Pulmonary artery endothelial cell (primary cell): ENCODE results near the gene KITLG. TPM values are rescaled to one million over a fixed set of nuclear protein-coding genes. Genes with fewer than 3 reads are reported as not detected.
"Not testable (repeated sequence)": the region's sequence is repeated elsewhere in the genome, so short reads cannot be mapped to it uniquely, and the experiment has no call there.

ENCODE experiments used
- DNase-seq: peaks from one replicate; pipeline ENCODE4 v3.0.0-alpha.2; 2011; ENCODE audit warnings: low read depth, low spot score
- total RNA-seq: library from RNA; depleted of rRNA; stranded (reverse); fragments of >200 nt; gene quantifications from 2 replicates; pipeline ENCODE4 v1.2.3, GENCODE V29; 2014

The KITLG gene
- total RNA-seq, 1 donor from 2014 or later: 23.4 TPM

GRCh38 chr12:88544991-88545980 lies 35.0 kb downstream of the KITLG start:
- no peak for DNase-seq

DNA sequence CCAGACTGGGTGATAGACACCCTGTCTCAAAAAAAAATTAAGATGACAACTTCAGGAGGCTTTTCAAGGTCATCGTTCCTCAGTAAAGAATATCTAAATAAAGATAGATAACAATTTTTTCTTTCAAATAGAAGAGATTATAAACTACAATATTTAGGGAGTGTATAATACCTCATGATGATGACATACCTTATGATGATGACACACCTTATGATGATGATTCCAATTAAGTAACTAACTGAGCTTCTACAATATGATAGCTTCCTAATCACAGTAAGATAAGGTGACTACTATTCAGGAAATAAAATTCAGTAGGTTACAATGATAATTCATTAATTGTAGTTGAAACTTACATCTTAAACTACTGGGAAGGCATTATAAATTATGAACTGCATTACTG lies 40.4 kb downstream of the KITLG start:
- no peak for DNase-seq

DNA sequence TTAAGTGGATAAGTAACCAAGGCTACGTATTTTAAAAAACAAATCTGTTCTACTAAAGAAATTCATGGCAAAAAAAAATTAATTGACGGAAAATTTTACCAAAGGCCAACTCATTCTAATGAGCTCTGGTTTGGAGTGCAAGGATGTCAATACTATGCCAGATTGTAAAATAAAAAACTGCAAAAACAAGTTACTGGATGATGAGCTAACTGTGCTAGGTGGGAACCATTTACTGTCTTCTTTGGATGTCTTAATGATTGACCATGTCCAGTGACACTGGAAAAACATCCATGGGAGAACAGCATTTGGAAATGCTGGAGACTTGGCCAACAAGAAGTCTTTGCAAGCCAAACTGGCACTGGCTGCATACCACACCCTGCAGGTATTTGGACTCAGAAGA lies 41.6 kb downstream of the KITLG start:
- DNase-seq: no peak

- no peak for DNase-seq
These were observed 42.0 kb downstream of the KITLG start for GRCh38 chr12:88538250-88538649.

DNA sequence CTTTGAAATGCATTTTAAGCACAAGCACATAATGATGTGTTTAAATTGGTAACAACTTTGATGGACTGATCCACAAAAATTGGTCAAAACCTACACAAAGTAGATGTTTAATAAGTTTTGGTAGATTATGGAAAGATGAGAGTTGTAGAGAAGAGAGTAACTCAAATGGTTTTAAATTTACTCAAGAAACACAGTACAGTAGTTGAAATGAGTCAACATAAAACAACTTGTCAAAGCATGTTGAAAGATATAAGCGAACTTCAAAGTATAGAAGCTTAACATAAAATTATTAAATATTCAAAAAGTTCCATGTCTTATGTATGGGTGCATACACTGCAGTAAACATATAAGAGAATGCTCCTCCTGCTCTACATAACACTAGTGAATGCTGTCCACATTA lies 49.4 kb downstream of the KITLG start:
- no peak for DNase-seq

DNA sequence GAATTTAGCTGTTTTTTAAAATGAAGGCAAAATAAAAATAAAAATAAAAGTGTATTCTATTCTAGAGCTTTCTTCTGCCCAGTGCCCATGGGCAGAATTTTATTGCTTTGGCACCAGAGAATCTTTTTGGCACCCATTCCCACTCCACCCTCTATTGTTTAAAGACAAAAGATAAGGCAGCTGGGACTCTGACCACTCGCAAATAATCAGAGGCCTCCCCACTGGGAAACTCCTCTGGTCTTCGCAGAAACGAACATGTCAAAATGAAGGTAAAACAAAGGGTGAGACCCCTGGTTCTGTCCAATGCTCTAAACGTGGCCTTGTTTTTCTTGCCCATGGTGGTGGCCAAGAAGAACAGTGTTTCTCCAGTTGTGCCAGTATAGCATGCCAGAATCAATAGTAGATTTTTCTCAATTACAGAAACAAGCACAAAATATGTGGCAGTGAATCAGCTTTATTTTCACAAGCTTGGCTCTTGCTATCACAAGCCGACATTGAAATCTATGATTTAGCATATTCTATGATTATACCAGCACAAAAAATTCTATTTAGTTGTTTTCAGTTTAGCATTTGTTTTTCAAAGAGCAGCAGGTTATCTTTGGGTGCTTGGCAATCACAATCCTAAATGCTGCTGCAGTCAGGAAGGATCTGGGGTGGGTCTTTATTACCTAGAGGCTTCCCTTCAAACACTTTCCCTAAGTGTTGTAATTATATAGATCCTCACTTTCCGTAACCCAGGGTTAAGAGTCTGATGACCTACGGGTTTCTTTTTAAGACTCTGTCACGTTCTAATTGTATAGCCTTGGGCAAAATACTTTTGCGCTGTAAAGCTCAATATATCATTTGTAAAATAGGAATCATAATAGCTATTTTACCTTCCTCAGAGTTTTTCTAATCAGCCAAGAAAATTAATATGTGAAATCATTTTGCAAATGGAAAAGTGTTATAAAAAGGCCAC lies 50.5 kb downstream of the KITLG start:
- no peak for DNase-seq

GRCh38 chr12:88522961-88523360 lies 57.3 kb downstream of the KITLG start:
- DNase-seq: no peak

DNA sequence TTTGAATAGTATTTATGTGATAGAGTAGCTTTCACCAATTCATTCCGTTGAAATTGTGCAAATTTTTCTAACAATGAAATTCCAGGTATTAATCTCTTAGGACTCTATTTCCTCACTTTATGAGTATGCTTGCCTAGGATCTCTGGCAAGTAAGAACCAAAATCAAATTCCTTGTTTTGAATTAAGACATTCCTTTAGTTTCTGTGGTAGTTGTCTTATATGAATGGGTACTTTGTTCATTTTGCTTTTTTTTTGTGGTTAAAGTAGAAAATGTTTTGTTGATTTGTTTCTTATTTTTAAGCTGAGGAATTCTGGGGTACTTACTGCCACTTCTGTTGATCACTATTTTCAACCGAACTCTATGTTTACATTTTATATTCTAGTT lies 59.8 kb downstream of the KITLG start:
- no peak for DNase-seq

- DNase-seq: no peak
These were observed 60.4 kb downstream of the KITLG start for GRCh38 chr12:88519802-88520435.

GRCh38 chr12:88518863-88519403 lies 61.3 kb downstream of the KITLG start:
- DNase-seq: no peak

DNA sequence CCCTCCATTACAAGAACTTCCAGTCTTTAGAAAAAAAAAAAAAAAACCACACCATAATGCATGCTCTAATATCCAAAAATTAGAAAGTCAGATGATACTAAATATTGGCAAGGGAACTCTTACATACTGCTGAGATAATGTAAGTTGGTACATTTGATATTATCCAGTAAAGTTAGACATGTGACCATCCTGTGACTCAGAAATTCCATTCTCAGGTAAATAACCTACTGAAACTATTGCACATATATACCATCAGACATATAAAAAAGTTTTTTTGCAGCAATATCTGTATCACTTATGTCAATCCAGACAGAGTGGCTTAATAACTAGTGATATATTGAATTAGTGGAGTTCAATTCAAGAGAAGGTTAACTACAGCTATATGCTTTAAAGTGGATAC lies 63.5 kb downstream of the KITLG start:
- no peak for DNase-seq

DNA sequence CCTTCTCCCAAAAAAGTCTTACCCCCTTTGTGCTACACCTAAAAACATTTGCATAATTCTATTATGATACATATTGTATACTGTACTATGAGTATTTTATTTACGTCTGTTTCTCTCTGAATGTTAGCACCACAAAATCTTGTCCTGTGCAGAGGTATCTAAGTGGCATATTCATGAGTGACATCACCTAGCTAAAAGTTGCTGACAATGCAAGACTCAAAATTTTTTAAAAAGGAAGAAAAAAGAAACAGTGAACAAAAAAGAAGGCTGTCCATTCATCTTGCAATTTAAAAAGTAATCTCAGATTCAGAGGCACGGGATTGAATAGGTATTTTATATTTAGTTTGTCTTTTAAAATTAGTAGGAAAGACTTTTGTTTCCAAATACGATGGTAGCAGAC lies 69.4 kb downstream of the KITLG start:
- no peak for DNase-seq

DNA sequence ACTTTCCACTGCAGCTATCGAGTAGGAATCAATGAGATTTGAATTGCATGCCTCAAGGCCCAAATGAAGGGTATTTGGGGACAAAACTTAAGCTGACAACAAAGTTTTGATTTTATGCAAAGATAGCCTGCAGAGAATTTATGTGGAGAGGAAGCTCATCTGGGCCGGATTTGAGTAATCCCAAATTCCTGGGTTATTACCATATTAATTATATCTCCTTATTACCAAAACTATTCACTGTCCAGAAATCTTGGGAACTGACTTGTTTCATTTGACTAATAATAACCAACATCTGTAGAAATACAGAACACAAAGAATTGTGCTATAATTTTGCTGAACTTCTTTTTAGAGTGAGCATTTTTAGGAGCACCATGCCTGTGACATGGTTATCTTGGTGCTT lies 70.4 kb downstream of the KITLG start:
- DNase-seq: no peak

- no peak for DNase-seq
These were observed 70.9 kb downstream of the KITLG start for GRCh38 chr12:88509347-88509746.

- not testable (repeated sequence) for DNase-seq
These were observed 72.4 kb downstream of the KITLG start for GRCh38 chr12:88507851-88508250.

- DNase-seq: no peak
These were observed 73.0 kb downstream of the KITLG start for GRCh38 chr12:88507270-88507669.

GRCh38 chr12:88505696-88506095 lies 74.6 kb downstream of the KITLG start:
- DNase-seq: no peak

DNA sequence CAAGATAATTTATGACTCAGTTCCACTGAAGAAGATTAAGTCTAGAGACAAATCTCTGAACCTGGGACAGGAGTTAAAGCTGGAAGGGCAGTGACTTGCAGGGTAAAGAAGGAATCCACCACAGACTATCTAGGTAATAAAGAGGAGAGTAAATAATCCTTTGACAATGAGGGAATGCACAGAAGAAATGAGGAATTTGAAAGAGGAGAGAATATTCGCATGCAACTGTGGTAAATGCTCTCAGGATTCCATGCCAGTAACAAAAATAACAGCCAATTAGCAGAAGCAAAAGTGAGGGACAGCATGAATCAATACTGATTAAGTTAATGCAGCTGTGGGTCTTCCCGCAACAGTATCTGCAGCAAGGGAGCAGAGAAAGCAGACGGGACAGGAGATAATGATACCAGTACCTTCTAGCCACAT lies 77.0 kb downstream of the KITLG start:
- no peak for DNase-seq

DNA sequence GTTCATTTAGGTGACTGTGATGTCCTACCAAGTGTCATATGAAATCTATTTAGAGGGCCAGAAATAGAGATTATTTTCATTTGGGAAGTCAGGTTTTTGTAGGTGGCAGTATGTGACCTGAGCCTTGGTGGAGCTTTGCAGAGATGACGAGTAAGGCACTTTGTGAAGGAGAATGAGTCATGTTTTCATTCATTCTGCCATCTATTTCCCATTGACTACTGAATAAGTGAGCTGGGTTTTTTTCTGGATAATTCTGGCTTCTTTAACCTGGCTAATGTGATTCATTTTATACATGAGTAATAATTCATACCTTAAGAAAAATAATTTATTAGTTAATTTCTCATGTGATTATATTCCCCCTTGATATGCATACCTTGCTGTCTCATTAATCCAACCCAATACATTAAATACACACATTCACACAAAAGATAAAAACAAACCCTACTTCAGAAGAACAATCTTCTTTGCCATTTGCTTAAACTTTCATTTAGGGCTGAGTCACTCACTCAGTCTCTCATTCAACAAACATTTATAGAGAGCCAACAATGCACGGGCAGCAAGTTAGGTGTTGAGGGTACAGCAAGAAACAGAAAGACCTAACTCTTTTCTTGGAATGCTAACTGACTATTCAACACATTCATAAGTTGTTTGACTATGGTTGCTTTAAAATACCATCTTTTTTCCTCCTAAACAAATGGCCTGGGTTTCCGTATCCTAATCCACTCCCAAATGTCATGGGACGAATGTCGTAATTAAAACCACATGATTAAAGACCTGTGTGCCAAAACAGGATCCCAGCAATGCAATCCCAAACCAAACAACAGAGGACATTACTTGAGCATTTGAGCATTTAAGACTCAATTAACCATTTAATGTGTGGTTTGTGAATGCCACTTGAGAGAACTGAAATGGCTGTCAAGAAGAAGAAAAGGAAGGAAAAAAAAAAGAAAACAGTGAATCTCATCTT lies 78.0 kb downstream of the KITLG start:
- DNase-seq: no peak

GRCh38 chr12:88496891-88497371 lies 83.3 kb downstream of the KITLG start:
- no peak for DNase-seq
